HT1080 (cell line): ENCODE data around the gene IGF1R. TPM values are rescaled to one million over a fixed set of nuclear protein-coding genes. Genes with fewer than 3 reads are reported as not detected.

Experiments
- DNase-seq: peaks from one replicate; pipeline ENCODE4 v3.0.0-alpha.2; 2015; ENCODE audit warnings: low read depth
- total RNA-seq: library from RNA; depleted of rRNA; stranded (reverse); fragments of >200 nt; shearing (Covaris generic); gene quantifications from 2 replicates; pipeline ENCODE4 v1.2.3, GENCODE V29; 2014

IGF1R gene
- total RNA-seq, 1 experiment from 2014 or later = 13.4 TPM

DNA sequence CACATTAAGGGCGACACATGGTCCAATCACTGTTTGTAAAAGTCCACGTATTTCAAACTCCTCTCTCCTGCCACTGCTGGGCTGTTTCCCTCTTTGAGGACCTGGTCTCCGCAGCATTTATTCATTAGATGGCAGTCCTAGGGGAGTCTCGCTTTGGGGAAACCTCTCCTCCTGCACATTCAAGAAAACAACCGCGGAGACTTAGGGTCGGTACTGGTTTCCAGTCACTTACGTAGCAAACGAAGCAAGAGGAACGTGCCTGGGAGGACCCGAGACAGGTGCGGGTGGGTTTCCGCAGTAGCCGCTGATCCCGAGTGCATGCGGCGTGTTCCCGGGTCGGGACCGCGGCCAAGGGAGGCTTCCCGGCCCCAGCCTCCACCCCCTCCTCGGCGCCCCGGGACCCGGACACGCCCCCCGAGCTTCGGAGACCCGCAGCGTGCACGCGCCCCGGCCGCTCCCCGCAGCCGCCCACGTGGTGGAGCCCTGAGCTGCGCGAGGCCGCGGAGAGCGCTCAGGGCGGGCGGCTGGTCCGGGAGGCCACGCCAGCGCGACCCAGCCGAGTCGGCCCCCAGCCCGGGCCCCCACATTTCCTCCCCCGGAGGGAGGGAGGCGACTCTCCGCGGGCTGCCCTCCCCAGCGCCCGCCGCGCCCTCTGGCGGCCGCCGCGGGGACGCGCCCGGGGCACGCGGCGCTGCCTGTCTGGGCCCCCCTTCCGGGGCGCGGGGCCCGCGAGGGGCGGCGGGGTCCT lies 1.1 kb upstream of the IGF1R start:
- DNase-seq = peak; percentile 49

DNA sequence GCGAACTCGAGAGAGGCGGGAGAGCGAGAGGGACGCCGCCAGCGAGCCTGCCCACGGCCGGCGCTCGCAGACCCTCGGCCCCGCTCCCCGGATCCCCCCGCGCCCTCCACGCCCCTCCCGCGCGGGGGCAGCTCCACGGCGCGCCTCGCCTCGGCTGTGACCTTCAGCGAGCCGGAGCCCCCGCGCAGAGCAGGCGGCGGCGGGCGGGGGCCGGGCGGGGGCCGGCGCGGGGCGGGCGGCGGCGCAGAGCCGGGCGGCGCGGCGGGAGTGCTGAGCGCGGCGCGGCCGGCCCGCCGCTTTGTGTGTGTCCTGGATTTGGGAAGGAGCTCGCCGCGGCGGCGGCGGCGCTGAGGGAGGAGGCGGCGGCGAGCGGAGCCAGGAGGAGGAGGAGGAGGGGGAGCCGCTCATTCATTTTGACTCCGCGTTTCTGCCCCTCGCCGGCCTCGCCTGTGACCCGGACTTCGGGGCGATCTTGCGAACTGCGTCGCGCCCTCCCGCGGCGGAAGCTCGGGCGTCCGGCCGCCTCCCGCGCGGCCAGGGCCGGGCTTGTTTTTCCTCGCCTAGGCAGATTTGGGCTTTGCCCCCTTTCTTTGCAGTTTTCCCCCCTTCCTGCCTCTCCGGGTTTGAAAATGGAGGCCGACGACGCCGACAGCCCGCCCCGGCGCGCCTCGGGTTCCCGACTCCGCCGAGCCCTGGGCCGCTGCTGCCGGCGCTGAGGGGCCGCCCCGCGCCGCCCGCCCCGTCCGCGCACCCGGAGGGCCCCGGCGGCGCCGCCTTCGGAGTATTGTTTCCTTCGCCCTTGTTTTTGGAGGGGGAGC lies 524 bp downstream of the IGF1R start:
- peak; percentile 43 for DNase-seq

DNA sequence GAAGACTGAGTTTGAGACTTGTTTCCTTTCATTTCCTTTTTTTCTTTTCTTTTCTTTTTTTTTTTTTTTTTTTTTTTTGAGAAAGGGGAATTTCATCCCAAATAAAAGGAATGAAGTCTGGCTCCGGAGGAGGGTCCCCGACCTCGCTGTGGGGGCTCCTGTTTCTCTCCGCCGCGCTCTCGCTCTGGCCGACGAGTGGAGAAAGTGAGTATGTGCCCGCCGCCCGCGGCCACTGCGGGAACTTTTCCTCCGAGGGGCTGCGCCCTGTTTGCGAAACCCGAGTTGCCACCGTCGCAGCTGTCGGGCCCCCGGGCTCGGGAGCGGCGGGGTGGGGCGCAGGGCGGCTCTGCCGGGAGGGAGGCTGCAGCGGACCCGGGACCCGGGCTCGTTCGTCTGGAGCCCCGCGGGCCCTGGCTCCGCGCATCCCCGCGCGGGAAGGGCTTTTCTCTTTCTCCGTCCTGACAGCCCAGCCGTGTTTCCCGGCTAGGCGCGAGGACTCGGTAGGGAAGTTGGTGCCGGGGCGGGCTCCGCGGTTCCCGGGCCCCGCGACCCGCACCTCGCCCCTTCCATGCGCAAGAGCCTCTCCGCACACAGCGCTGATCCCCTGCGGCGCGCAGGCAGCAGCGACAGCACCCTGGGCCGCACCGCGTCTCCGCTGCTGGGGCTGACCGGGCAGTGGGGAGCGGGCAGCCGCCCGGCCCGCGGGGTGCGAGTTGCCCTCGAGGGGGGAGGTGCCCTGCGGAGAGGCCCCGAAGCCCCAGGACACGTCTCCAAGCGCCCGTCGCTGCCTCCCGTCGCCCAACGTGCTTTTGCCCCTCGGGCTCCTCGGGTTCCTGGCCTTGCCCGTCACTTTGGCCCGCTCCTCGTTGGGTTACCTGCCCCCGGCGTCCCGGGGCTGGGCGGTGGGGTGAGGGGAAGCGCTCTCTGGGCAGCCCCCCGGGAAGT lies 1.4 kb downstream of the IGF1R start:
- no peak for DNase-seq

GRCh38 chr15:98650417-98651035 lies 2.2 kb downstream of the IGF1R start:
- DNase-seq = peak; percentile 35

DNA sequence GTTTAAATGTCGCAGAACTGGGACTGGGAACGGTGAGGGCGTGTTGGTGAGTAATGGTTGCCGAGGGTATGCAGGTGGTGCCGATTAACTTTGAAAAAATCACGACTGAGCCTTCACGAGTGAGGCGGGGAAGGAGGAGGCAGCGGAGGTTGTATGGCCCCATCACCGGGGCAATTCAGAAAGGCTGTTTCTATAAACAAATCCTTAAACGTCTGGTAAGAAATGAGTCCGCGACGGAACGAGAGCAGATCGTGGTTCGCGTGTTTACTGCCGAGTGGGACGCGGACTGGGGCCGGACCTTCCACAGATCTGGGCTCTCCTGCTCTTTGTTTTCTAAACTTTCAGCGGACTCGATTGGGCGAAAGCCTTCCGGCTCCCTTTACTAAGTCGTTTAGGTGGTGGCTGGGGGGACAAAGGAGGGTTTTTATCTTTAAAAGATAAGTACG lies 2.7 kb downstream of the IGF1R start:
- no peak for DNase-seq

GRCh38 chr15:98651581-98652220 lies 3.4 kb downstream of the IGF1R start:
- peak; percentile 18 for DNase-seq

DNA sequence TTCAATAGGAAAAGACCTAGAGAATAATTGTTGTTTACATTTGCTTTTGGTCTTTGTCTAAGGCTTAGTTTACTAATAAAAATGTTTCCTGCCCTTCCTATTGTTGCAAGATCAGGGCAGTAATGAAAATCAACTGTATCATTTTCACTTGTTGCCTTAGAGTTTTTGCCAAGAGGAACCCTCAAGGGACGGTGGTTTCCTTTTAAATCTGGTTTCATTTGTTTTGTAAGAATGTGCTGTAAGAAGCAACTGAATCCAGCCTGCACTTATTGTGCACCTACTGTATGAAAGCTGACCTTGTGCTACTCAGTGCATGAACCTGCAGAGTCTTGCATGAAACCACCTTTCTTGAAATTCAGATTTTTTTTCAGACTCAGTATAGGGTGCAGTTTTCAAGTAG lies 5.3 kb downstream of the IGF1R start:
- no peak for DNase-seq

DNA sequence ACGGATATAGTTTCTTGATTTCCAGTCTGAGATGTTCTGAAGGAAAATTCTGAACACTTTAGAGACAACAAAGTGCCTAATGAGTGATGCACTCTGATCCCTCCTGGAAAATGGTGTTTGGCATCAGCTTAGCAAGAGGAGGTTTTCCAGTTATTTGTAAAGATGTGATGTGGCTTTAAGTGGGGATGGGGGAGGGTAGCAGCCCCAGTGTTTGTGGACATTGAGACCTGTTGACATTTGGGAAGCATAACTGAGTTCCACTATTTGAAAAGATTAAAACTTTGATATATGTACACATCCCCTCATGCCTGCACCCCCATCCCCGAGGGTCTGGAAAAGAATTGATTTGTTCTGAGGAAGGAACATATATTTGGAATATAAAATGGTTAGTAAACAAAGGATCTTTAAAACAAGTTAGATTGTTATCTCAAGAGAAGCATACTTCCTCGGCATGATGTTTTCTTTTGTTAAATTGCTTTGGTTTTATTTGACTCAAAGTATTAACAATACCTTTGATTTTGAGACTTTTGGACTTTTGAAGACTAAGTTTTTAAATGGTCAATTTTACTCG lies 6.5 kb downstream of the IGF1R start:
- no peak for DNase-seq

- no peak for DNase-seq
These were observed 7.4 kb downstream of the IGF1R start for GRCh38 chr15:98655732-98656131.

GRCh38 chr15:98657721-98658120 lies 9.4 kb downstream of the IGF1R start:
- peak; percentile 51 for DNase-seq

DNA sequence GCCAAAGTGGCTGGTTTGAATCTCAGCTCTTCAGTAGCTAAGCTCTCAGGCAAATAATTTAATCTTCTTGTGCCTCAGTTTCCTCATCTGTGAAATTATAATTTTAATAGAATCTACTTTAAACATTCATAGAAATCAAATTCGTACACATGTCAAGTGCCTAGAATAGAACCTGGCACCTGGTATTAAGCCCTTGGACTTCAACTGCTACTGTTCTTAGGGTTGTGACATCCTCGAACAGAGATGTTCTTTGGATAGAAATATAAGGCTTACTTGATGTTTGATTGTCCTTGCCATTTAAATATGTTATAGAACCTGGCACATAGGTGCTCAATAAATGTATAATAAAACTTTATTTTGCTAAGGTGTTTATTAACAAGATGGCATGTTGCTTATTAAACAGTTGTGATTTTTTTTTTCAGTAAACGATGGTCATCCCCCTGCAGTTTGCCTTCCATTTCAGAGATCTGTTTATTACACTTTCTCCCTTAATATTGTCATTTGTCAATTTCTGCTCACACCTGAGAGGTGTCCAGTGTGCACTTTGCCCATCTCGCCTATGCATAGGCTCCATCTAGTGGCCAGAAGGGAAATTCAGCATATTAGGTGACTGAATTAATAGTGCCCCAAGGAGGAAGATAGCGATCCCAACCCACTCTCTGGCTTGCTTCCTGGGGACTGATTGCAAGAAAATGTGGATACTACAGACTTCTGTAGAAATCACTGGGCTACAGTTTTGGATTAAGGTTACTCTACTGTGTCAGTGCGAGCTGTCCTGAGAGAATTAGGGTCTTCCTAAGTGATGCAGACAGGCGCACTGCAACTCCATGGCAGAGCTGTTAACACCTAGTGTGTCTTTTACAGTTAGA lies 10.7 kb downstream of the IGF1R start:
- peak; percentile 44 for DNase-seq

GRCh38 chr15:98660055-98660454 lies 11.7 kb downstream of the IGF1R start:
- DNase-seq = no peak

GRCh38 chr15:98663045-98663444 lies 14.7 kb downstream of the IGF1R start:
- DNase-seq = no peak

DNA sequence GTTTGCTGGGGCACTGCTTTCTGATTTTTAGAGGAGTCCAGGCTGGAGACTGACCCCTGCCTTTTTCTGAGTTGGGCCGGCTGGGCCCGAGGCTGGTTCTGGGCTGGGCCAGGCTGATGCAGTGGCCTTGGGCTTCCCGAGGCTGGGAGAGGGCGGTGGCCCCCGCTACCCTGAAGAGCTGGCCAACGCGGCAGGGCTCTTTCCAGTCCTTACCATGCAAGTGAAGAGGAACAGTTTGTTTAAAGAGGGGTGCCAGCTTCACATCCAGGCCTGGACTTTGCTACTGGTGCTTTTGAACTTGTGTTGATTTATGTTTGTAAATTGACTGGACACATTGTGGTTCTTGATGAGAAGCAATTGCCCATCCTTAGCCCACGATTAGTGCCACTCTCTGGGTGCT lies 15.3 kb downstream of the IGF1R start:
- no peak for DNase-seq

DNA sequence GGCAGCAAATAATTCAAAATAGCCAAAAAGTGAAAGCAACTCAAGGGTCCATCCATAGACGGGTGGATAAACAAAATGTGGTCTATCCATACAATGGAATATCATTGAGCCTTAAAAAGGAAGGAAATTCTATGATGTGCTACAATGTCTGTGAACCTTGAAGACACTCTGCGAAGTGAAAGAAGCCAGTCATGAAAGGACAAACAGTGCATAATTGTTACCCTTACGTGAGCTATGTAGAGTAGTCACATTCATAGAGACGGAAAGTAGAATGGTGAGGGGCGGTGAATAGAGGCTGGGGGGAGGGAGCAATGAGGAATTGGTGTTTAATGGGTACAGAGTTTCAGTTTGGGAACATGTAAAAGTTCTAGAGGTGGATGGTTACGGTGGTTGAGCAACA lies 18.1 kb downstream of the IGF1R start:
- no peak for DNase-seq

DNA sequence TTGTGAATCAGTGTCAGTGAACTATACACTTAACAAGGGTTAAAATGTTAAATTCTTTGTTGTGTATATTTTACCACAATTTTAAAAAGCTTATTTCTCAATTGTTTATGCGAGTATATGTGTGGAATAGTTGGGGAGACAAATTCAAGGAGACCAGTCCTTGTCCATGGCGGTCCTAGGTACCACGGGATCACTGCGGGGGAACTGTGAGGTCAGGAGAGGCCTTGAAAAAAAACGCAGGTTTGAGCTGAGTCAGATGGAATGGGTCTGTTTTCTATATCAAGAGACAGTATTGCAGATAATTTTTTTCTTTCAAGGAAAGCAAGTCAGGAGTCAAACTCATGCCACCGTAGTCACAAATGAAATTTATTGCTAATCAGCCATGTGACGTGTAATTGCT lies 18.5 kb downstream of the IGF1R start:
- DNase-seq = no peak

DNA sequence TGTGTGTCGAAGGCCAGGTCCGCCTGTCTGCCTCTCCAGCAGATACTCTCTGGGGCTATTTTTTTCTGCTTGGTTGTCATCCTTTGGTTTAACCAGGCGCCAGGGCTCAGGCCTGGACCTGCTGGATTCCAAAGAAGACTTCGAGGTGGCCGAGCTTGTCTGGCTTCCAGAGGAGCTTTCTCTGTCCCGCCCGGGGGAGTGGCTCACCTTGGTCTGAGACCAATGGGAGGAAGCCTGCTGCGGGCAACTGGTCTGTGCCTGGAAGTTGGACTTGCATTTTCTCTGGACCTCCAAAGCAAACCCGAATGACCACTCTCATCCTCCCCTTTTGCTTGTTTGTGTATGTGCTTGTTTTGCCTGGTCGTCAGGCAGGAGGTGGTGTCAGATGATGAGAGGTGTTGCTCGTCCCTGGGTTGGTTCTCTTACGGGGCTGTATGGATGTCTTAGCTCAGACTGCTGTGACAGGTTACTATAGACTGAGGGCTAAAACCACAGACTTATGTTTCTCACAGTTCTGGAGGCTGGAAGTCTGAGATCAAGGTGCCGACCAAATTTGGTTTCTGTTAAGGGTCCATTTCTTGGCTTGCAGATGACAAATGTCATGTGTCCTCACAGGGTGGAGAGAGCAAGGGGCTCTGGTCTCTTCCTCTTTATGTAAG lies 19.3 kb downstream of the IGF1R start:
- DNase-seq = no peak

DNA sequence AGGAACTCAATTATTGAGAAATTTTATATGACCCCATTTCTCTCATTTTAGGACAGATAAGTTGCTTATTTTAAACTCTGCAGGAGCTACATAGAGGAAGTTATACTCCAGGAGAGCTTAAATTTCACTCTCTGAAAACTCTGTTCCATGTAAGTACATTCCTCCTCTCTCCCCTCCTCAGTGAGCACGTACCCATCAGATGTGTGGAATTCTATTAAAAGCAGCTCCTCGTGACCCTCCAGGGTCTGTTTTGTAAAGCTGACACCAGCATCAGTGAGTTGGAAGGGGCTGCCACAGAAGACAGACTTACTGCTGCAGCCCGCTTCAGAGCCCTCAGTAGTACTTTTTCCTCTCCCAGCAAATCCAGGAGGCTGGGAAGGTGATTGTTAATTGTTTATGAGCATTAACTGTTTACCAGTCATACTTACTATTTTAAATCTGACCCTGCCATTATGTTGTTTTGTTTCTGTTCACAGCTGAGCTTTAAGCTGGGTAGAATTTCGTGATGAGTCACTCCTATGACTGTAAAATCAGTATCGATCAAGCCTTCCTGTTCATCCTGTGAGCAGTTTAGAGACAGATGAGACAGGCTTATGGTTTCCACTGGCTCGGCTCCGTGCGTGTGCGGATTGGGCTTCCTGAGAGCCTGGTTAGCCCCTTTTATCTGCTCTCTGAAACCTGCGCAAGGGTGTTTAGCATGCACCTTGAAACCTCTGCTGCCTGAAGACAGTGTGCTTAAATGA lies 20.4 kb downstream of the IGF1R start:
- DNase-seq = peak; percentile 56
